Coronary artery (tissue), 2 donors: ENCODE data around the gene BMP15.

Experiments used
- DNase-seq: peaks from one replicate; pipeline ENCODE4 v3.0.0-alpha.2; 2017; ENCODE audit warnings: low spot score
- H3K27ac ChIP-seq, 2 donors: fragments of 200-600 bp; sonication (generic); one replicate each; pipeline ENCODE4 v1.5.1; 2016 to 2019
- H3K4me3 ChIP-seq: fragments of 200-600 bp; sonication (generic); 2 replicates; pipeline ENCODE4 v1.5.1; 2016; ENCODE audit warnings: mild to moderate bottlenecking, moderate library complexity
- CTCF ChIP-seq: fragments of 200-600 bp; sonication (generic); IDR thresholded peaks from one replicate; pipeline ENCODE4 v1.5.1; 2019; ENCODE audit warnings: antibody characterized with exemption

Gene BMP15

DNA sequence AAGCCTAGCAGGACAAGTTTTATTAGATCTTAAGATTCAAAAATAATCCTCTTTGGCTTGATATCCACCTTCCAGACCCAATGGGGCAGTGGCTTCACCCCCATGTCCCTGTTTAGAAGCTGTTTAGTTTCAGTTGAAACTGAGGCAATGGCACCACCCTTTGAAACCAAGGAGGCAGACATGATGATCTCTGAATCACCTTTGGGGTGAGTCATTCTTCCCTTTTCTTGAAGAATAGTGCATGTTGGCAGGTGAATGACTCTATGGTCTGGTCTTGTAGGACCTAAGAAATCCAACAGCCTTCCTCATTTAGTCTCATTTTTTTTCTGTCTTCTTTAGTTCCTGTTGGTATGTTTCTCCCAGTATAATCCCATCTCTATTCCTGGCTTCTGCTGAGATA lies 29.5 kb upstream of the BMP15 start:
- DNase-seq = no peak

DNA sequence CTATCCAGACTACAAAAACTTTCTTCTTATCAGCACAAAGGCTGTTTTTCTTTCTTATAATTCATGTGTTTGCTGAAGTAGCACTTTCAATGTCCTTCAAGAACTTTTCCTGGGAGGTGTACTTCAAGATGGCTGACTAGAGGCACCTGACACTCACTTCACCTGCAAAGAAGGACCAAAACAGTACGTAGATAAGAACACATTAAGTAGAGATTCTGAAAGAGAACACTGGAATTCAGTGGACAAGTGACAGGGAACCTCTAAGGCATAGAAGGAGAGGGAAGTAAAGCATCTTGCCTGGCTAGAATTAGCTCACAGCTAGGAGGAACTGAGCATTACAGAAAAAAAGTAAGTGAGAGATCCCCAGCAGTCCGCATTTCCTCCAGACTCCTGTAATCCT lies 21.7 kb upstream of the BMP15 start:
- no peak overlapping the region for H3K27ac ChIP-seq
- H3K4me3 ChIP-seq = no peak overlapping the region
- DNase-seq = no peak
- no peak for TF ChIP-seq CTCF

More for the DNA sequence above, 29.5 kb upstream of the BMP15 start:
- TF ChIP-seq CTCF = no peak
- Histone ChIP-seq H3K27ac (no peak overlapping the region), H3K4me3 (no peak overlapping the region)

GRCh38 chrX:50889582-50889981 lies 21.0 kb upstream of the BMP15 start:
- DNase-seq = no peak
- Histone ChIP-seq H3K27ac (no peak overlapping the region), H3K4me3 (no peak overlapping the region)
- no peak for TF ChIP-seq CTCF

- DNase-seq = no peak
- no peak for TF ChIP-seq CTCF
- H3K4me3 ChIP-seq = no peak overlapping the region
- no peak overlapping the region for H3K27ac ChIP-seq
These were observed 17.5 kb upstream of the BMP15 start for GRCh38 chrX:50893047-50893446.

- TF ChIP-seq CTCF = no peak
- DNase-seq = no peak
- Histone ChIP-seq H3K27ac (no peak overlapping the region), H3K4me3 (no peak overlapping the region)
These were observed 17.1 kb upstream of the BMP15 start for GRCh38 chrX:50893466-50893865.

GRCh38 chrX:50905334-50905733 lies 5.2 kb upstream of the BMP15 start:
- H3K4me3 ChIP-seq = no peak overlapping the region
- TF ChIP-seq CTCF = no peak
- no peak overlapping the region for H3K27ac ChIP-seq
- no peak for DNase-seq

DNA sequence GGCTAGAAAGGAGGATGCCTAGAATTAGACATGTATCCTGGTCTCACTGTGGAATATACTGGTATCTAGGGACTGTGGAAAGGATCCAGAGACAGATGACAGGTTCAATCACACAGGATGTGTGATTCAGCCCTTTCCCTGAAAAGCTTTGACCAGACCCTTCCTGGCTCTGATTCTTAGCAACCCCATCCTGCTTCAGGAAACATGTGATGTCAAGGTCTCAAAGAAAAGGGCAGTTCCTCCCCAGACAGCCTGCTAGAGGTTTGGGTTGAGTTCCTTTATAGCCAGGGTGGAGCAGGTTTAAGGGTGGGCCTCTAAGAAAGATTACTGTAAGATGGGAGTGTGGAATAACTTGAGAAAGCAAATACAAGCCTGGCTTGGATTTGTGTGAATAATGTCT lies 3.0 kb downstream of the BMP15 start:
- DNase-seq = no peak

More for the DNA sequence above, 3.0 kb downstream of the BMP15 start:
- no peak overlapping the region for H3K27ac ChIP-seq
- H3K4me3 ChIP-seq = no peak overlapping the region
- no peak for TF ChIP-seq CTCF
